HG02973 (cell line): ENCODE data around the gene HLA-DPA1.

Experiments
- ATAC-seq: cut with Tn5 transposase; IDR thresholded peaks from one replicate; pipeline ENCODE4 v1.9.1; 2021; ENCODE audit warnings: moderate library complexity; ENCODE audit not compliant: unreplicated experiment

The HLA-DPA1 gene

DNA sequence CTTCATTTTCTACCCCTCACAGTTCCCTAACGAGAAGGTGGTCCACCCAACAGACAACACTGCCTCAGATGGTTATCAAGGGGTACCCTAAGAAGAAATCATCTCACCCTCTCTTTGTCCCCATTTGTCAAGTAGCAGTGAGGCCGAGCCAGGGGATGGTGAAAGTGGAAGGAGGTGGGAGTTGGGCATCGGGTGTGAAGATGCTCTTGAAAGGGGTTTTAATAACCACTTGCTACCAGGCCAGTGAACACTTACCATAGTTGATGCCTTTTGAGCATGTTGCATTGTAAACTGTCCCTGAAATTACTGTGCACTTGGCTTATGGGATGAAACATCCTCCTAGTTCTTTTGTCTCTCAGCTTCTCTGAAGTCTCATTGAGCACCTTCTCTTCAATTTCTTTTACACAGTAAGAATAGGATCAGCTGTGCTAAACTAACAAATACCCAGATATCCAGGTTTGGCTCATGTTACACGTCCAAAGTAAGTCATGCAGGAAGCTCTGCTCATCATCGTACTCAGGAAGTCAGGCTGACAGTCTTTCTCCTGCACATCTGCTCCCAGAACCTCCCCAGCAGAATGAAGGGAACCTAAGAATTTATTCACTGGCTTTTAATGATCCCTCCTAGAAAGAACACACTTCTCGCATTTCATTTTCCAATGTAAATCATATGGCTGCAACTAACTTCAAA, 15.6 kb upstream of the HLA-DPA1 start:
- no peak for ATAC-seq

- ATAC-seq: no peak
Observed at GRCh38 chr6:33088258-33088930, 14.9 kb upstream of the HLA-DPA1 start.

DNA sequence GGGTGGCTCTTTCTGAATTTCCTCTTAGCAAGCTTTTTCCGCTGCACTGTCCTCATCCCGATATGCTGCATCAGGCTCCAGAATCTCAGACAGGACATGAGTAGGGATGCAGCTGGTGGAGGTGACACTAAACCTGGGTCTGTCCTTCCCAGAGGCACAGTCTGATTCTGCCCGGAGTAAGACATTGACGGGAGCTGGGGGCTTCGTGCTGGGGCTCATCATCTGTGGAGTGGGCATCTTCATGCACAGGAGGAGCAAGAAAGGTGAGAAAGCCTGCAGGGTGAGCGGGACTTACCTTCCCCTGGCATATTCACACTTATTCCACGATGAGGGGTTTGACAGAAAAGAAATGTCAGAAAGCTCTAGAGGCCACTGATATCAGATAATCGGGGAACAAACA, 12.2 kb upstream of the HLA-DPA1 start:
- ATAC-seq: no peak

DNA sequence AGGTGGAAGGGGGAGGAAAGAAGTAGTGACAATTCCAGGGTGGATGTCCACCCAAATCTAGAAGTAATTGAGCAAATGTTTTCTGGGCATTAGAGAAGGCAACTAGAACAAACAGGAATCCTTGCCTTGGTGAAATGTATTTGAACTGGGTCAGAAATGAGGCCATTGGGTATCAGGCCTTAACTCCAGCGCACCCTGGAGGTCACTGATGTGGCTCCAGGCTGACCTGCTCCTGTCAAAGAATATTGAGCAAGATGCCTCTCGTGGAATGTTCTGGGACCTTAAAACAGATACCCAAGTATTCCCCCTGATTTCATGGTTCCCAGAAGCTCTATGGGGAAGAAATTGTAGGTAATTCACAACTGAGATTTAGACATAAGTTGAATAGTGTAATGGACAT, 9.3 kb upstream of the HLA-DPA1 start:
- ATAC-seq: no peak

- ATAC-seq: no peak
Observed at GRCh38 chr6:33081098-33081824, 7.8 kb upstream of the HLA-DPA1 start.

DNA sequence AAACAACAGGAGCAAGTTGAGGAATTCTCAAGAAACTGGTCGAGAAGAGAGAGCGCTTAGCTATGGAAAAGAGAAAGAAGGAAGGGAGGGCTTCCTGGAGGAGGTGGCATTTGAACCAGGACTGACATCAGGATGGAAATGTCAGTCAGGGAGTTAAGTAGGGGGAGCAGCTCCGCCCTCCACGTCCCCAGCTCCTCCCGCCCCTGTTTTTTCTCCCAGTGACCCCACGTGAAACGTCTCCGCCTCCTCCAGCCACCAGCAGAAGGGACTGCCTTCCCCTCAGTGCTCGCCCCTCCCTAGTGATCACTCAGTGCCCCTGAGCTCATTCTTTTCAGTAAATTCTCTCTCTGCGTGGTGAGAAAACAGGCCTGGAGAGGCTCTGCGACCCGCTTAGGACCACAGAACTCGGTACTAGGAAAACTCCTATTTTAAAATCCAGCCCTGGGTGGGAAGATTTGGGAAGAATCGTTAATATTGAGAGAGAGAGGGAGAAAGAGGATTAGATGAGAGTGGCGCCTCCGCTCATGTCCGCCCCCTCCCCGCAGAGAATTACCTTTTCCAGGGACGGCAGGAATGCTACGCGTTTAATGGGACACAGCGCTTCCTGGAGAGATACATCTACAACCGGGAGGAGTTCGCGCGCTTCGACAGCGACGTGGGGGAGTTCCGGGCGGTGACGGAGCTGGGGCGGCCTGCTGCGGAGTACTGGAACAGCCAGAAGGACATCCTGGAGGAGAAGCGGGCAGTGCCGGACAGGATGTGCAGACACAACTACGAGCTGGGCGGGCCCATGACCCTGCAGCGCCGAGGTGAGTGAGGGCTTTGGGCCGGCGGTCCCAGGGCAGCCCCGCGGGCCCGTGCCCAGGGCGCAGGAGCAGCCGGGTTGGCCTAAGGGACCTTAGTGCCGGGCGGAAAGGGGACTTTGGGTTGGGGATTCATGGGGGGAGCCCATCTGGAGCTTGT, 7.0 kb upstream of the HLA-DPA1 start:
- no peak for ATAC-seq

DNA sequence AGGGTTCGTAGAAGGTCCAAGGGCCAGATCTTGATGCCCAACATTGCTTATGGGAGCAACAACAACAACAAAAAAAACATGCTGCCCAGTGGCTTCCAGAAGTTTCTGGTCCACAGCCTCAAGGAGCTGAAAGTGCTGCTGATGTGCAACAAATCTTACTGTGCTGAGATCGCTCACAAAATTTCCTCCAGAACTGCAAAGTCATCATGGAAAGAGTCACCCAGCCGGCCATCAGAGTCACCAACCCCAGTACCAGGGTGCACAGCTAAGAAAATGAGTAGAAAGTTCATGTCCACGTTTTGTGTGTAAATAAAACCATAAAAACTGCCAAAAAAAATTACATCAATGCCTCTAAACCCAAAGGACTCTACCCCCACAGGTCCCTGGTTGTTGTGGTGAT, 6.1 kb upstream of the HLA-DPA1 start:
- ATAC-seq: no peak

- ATAC-seq: no peak
Observed at GRCh38 chr6:33078919-33079521, 5.6 kb upstream of the HLA-DPA1 start.

DNA sequence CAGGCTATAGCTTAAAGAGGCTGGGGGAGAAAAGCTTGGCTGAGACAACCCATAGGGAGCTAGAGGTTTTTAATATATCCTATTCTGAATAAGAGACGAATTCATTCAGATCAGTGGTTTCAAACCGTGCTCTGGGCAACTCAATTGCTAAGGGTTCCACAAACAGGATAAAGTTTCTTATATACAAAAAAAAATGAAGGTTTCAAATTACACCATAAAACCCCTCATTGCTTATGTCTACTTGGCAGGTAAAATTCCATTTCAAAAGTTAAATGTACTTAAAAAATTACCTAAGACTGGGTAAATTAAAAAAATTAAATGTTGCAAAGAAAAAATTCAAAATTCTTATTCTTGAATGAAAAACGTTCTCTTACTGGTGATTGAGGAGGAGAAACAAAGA, 5.0 kb upstream of the HLA-DPA1 start:
- ATAC-seq: no peak

DNA sequence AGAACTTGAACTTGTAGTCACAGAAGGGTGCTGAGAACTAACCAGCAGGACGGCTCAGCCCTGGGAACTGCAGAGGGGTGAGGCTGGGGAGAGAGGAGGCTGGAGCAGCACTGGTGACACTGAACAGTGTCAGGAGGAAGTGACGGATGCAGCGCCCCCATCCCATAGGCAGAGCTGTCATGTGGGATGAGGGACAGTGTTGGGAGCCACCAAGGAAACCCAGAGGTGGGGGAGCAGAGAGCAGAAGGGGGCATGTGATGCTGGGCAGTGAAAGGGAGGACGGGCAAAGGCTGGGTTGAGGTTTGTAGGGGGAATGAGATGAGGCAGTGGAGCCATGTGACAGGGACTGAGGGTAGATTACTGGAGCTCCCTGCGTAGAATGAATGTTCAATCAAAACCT, 4.5 kb upstream of the HLA-DPA1 start:
- no peak for ATAC-seq

GRCh38 chr6:33076406-33076934, 3.0 kb upstream of the HLA-DPA1 start:
- ATAC-seq: no peak

GRCh38 chr6:33075568-33076405, 2.3 kb upstream of the HLA-DPA1 start, which contains the start of gene HLA-DPB1:
HLA-DPB1 (plus strand) TSS chr6:33075990; CDS start chr6:33076042, 52 bp downstream.
- peak; percentile 60 for ATAC-seq

GRCh38 chr6:33075208-33075567, 1.7 kb upstream of the HLA-DPA1 start:
- peak; percentile 11 for ATAC-seq

DNA sequence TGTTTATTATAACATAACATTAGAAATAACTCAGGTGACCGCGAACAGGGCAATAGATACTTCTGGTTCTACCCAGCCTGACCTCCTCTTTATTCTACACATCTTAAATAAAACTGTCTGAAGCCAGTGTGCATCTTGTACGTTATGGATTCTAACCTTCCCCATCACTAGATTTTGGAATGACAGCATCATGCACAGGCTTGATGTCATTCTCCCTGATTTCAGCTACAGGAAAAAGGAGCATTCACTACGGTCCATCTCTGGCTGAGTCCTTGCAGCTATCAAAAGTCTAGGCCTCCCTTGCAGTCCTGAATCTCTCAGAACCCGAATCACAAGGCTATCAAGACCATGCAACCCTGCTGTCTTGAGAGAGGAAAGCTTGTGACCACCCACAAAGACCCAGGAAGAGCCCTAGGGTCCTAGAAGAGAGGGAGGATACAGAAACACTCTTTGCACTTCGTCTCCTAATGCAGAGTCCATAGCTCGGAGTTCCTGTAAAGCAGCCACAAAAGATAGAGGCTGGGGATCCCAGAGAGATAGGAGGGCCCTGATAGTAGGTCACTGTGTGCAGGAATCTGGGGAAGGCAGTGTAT, 845 bp downstream of the HLA-DPA1 start:
- ATAC-seq: no peak

GRCh38 chr6:33071569-33071968, 1.9 kb downstream of the HLA-DPA1 start:
- ATAC-seq: no peak

DNA sequence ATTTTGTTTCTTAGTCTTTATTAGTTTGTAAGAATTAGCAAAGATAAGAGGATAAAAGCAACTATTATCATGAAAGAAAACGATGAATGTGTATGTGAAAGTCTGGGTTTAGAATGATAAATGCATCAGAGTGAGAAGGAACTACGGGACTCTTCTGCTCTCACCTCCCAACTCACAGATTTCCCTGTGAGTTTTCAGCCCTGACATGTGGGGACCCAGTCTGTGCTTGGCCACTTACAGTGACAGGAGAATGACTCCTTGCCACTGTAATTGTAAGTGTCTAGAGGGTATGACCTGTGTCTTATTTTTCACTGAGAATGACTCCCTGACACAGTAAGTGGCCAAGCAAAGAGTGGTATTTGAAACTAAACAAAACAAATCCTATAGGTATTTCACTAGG, 2.5 kb downstream of the HLA-DPA1 start:
- ATAC-seq: no peak

DNA sequence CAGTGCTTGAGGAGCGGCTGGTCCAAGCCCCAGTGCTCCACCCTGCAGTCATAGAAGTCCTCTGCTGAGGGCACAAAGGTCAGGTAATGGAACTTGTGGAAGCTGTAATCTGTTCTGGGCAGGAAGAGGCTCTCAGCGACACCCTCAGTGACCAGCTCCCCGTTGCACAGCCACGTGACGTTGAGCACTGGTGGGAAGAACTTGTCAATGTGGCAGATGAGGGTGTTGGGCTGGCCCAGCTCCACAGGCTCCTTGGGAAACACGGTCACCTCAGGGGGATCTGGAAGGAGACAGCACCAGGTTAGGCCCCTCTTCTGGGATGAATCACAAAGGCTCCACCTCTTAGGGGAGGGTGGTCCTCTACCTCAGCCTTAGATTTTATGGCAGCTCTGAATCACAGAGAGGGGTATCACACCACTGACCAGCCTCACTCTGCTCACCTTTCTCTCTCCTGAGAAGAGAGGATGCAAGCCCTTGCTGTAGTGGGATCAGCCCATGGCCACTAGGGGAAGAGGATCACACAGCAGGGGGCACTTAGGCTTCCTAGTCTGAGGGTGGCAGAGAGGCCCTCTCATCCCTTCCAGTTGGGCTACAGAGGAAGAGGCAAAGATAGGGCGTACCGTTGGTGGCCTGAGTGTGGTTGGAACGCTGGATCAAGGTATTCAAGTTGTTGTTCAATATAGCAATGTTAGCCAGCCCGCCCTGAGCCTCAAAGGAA, 4.3 kb downstream of the HLA-DPA1 start:
- no peak for ATAC-seq

DNA sequence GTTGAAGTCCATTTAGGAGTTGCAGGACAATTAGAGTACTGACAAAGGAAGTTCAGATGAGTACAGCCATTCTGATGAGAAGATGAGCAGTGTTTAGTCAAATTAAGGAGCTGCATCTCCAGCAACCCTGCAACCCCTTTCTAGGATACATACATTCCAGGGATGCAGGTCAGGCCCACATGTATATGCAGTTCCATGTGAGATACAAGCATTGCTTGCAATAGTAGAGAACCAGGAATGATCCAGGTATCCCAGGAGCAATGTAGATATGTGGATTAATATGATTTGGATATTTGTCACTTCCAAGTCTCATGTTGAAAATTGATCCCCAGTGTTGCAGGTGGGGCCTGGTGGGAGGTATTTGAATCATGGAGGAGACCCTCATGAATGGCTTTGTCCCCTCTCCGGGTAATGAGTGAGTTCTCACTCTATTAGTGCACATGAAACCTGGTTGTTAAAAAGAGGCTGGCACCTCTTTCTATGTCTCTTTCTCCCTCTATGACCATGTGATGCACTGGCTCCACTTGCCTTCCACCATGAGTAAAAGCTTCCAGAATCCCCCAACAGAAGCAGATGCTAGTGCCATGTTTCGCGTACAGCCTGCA, 6.4 kb downstream of the HLA-DPA1 start:
- no peak for ATAC-seq
